GM23248 (cell line): Measurements from ENCODE around the gene GPR25.

Experiments
- EZH2 ChIP-seq: fragments of 200-600 bp; sonication (generic); IDR thresholded peaks from 2 replicates; pipeline ENCODE4 v1.6.1; 2018; ENCODE audit warnings: antibody characterized with exemption, mild to moderate bottlenecking; ENCODE audit not compliant: insufficient read depth, poor library complexity, severe bottlenecking
- EZH2phosphoT487 ChIP-seq: fragments of 200-600 bp; sonication (generic); IDR thresholded peaks from 2 replicates; pipeline ENCODE4 v1.6.1; 2018; ENCODE audit warnings: antibody characterized with exemption, moderate library complexity, mild to moderate bottlenecking, low read depth; ENCODE audit not compliant: insufficient read depth

DNA sequence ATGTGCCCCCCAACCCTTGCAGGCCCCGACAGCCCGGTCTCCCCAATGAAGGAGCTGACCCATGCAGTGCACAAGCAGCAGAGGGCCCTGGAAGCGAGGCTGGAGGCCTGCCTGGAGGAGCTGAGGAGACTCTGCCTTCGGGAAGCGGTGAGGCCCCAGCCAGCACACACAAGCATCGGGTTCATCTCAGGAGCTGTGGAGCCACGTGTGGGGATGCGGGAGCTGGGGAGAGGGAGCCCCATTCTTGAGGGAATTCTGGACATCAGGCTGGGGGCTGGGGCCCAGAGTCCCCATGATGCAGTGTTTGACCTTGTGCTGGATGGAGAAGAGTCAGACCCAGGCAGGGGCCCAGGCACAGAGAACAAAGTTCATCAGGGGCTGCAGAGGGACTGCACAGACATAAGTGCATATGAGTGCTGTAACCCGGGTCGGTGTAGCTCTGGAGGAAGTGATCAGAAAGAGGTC is 26.7 kb downstream of the GPR25 start:
- TF ChIP-seq EZH2 (no peak), EZH2phosphoT487 (no peak)
